Superior temporal gyrus (tissue), 1 donor: Measurements from ENCODE around the gene L3MBTL4.
A peak's percentile ranks its signal among the peaks of the same experiment; 100 is the strongest.
"Not testable (repeated sequence)": the region's sequence is repeated elsewhere in the genome, so short reads cannot be mapped to it uniquely, and the experiment has no call there.

Source experiments
- DNase-seq: peaks from one replicate; pipeline ENCODE4 v3.0.0-alpha.2; 2016; ENCODE audit errors: extremely low spot score

Gene L3MBTL4

DNA sequence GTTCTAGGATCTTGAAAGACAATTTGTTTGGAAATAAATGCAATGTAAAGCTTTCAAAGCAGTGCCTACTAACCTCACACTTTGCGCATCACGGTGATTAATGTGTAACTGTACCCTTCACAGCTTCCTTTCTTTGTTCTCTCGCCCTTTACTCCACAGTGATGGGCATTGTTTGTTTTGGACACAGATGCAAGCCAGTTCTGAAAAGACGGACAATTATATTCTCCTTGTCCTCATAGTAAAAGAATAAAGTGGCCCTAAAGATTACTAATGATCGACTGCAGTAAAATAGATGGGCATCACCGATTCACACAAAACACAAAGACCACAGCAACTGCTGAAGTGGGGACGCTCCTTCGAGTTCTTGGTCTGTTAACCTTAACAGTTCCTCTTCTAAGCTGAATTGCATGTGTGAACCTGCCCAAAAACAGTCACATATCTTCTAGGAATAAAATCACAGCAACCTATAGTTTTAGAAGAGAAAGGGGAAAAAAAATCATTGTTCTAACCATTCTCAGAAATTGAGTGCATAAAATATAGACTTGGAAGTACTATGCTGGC is 7.7 kb downstream of the L3MBTL4 start:
- peak; percentile 68 for DNase-seq

DNA sequence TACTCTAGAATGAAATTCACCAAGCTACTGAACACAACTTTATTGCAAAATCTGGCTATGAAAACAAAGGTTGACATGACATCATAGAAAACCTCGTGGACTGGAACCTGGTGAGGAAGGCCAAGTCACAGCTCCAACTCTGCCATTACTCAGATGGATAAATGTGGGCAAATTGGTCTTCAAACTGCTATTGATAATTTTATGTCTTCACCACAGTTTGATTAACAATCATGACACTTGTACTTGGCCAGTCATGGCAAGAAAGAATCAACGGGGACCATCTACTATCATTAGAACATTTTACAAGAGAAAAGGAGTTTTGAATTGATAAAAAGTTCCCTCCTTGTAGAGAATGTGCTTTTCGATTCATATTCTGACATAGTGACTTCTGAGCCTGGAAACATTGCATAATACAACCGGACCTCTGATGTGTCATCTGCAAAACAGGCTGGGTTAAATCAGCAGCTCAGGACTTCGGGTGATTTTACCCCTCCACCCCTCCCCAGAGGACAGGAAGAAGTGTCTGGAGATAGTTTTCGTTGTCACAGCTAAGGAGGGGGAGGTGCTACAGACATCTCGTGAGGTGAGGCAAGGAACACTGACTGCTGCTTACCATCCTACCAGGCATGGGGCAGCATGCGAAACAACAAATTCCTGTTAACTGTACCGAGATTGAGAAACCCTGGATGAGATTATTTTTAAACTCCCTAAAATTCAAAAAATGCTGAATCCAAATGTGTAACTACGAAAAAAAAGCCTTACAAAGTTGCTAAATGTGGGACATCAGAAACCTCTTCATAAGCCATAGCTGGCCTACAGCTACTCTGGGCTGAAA is 8.4 kb downstream of the L3MBTL4 start:
- DNase-seq = no peak

DNA sequence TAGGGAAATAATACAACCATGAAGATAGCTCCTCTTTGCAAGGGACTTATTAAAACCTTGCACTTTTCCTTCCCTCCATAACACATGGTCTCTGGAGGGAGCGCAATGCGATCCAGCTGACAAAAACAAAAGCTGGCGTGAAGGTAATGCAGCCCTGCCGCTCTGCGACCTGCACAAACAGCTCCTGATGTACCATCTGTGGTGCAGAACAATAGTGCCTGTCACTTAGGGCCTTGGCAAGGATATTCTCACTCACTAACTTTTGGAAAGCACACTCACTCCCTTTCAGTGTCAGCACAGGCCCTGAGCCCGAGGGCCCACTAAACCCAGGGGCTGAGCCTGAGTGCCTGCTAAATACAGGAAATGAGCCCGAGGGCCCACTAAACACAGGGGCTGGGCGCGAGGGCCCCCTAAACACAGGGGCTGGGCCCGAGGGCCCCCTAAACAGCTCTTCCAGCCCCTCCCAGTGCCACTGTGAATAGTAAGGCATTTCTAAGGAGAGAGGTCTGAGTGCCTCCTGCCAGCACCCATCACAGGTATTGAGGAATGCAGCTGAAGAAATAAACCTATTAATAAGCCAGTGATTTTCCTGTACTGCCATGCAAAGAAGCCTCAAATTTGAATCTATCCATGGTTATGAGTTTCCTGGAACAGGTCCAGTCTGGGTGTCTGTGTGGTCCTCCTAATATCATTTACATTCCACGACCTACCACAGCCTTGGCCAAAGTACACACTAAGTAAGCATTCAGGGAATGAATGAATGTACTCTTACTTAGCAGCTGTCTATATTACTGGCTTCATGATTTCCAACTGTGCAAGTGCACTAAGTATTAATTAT is 9.3 kb downstream of the L3MBTL4 start:
- DNase-seq = no peak

DNA sequence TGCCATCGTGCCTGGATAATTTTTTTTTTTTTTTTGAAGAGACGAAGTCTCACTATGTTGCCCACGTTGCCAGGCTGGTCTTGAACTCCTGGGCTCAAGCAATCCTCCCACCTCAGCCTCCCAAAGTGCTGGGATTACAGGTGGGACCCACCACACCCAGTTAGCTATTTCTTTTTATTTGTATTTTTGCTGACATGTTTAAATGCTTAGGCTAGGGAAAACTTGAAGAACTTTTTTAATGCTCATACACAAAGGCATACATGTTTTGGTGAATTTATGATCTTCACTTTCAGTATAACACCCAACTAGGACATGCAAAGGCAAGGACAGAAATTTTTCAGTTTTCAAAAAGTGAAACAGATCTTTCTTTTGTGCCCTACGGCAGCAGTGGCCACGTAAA is 9.9 kb downstream of the L3MBTL4 start:
- no peak for DNase-seq

DNA sequence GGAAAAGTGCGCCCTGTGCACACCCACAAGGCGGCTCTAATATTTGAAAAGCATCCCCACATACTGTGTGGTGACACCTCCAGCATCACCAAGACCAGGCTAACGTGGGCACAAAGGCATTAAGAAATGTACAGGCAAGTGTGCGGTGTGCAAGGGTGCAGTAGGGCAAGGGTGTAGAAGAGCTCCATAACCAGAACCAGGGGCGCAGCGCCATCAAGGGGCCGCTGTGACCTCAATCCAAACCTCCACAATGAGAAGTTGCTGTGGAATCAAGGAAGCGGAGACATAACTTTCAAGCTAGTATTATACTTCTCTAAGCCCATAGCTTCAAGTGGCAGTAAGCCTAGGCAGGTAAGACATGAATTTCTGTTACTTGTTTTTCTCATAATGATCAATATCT is 13.0 kb downstream of the L3MBTL4 start:
- no peak for DNase-seq

DNA sequence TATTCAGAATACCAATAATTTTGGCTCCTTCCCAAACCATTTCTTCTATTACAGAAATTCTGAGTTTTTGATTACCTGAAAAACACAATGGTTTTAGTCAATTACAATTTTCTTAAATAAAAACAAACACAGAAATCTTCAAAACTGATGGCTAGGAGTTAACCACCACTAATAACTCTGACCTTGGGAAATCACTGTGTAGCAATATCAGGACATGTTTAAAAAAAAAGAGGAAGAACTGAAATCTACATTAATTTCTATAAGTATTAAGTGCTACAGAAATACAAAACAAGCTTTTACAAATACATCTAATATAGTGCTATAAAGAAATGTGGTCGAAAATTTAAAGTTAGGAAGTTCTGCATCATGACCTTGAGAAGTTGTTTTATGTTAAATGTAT is 14.9 kb downstream of the L3MBTL4 start:
- DNase-seq = no peak

DNA sequence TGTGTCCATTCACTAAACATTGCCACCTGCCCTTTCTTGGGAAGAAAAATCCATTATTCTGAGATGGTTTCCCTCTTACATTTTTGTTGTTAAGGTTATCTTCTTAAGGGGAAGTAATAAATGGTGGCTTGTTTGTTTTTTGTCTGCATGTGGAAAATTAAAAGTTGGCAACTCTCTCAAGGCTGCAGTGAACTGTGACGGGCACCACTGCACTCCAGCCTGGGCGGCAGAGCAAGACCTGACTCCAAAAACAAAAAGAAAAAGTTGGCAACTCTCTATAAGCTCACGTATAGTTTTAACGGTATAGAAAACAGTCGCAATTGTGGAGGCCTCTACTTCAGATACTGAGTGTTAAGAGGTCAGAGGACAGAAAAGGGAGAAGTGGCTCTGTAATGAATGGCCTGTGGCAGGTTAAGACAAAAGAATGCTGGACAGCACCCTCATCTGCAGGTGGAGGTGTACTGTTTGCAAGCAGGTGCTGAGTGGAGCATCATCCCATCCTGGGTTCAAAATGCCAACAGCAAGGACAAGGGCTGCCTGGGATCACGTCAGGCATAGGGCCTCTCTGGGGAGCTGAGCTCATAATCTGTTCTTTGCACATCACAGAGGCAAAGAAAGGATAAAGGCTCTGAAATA is 16.7 kb downstream of the L3MBTL4 start:
- no peak for DNase-seq

DNA sequence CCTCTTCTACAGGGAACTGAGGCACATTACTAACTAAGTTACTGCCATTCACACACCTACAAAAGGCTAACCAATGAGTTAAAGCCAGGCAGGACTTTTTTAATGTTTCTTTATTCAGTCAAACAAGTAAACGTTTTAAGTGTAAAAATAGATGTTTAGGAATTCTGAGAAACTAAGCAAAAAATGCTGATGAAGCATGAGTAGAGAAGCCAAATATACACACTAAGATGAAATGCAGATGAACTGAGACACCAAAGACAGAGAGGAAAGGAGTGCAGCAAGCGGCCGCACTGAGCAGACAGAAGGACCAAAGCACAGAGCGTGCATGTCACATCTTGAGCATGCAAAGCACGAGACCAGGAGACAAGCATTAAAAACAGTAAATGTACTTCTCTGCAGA is 17.9 kb downstream of the L3MBTL4 start:
- DNase-seq = no peak

DNA sequence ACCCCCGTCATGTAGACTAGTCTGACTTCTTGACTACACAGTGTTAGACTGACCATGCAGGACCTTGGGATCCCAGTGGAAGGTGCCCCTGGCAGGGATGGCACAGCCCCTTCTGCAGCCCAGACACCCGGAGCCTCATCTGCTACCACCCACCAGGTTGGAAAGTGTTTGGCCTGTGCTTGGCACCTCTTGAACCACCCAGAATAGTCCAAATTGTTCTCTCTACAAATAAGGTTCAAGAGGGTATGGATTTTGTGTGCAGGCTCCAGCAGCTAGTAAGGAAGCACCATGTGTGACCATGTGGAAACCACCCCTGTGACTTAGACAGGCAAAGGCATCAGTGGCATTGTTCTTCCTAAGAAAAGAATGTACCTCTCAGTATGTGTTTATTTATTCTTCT is 18.4 kb downstream of the L3MBTL4 start:
- no peak for DNase-seq

DNA sequence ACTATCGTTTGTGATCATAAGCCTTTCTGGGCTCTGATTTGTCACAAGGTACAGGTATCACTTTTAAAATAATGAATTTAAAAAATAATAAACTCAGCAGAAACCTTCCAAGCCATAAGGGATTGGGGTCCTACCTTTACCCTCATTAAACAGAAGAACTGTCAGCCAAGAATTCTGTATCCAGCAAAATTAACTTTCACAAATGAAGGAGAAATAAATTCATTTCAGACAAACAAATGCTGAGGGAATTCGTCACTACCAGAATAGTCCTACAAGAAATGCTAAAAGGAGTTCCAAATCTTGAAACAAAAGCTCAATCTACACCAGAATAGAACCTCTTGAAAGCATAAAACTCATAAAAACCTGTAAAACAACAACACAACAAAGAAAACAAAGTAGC is 25.7 kb downstream of the L3MBTL4 start:
- no peak for DNase-seq

DNA sequence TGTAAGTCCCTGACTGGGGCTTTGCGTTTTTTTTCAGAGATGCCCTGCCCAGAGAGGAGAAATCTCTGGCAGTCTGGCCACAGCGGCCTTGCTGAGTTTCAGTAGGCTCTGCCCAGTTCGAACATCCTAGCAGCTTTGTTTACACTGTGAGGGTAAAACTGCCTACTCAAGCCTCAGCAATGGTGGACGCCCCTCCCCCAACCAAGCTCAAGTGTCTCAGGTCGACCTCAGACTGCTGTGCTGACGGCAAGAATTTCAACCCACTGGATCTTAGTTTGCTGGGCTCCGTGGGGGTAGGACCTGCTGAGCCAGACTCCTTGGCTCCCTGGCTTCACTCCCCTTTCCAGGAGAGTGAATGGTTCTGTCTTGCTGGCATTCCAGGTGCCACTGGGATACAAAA is 31.7 kb downstream of the L3MBTL4 start:
- DNase-seq = no peak

DNA sequence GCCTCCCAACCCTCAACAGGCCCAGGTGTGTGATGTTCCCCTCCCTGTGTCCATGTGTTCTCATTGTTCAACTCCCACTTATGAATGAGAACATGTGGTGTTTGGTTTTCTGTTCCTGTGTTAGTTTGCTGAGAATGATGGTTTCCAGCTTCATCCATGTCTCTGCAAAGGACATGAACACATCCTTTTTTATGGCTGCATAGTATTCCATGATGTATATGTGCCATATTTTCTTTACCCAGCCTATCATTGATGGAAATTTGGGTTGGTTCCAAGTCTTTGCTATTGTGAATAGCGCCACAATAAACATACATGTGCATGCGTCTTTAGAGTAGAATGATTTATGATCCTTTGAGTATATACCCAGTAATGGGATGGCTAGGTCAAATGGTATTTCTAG is 37.2 kb downstream of the L3MBTL4 start:
- not testable (repeated sequence) for DNase-seq

DNA sequence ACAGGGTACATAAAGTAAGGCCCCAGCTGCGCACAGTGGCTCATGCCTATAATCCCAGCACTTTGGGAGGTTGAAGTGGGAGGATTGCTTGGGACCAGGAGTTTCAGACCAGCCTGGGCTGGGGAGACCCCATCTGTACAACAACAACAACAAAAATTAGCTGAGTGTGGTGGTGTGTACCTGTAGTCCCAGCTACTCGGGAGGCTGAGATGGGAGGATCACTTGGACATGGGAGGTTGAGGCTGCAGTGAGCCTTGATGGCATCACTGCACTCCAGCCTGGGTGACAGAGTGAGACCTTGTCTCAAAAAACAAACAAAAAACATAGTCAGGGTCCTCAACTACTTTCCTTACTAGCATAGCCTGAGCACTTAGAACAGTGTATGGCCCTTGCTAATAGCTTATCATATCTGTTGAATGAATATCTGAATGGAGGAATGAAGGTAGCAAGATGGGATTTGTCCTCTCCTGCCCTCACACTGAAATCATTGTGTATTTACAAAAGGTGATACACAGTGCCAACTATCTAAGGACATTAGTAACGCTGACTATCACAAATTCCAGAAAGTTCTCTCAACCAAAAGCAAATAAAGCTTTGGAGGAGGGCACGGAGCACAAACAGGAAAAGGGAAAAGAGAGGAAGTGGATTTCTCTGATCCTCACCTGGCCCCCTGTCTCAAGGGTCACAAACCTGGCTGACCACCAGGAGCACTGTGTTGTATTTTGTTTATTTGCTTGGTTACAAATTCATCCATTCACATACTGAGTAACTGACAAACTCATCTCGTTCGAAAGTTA is 38.1 kb downstream of the L3MBTL4 start:
- no peak for DNase-seq

DNA sequence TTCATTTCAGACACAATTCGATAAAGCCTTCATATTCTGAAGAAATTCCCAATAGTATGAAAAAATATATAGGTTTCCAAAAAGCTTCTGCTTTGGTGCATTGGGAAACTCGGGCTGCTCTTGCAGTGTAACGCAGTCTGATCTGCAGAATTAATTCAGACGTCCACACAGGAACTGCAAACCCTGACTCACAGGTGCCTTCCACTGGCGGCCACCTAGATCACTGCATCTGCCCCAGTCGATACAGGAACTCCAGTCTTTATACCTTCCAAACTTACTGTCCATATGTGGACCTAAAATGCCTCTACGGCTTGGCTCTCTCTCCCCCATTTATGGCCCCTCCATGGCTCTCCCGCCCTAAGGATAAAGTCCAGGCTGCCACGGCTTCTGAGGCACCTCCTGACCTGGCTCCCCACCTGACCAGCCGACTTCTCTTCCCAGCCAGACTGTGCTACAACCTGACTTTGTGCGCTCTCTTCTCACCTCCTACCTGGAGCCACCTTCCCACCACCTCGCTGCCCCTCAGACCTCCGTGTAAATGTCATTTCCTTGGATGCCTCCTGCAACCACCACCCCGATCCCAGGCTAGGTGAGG is 39.7 kb downstream of the L3MBTL4 start:
- DNase-seq = no peak

DNA sequence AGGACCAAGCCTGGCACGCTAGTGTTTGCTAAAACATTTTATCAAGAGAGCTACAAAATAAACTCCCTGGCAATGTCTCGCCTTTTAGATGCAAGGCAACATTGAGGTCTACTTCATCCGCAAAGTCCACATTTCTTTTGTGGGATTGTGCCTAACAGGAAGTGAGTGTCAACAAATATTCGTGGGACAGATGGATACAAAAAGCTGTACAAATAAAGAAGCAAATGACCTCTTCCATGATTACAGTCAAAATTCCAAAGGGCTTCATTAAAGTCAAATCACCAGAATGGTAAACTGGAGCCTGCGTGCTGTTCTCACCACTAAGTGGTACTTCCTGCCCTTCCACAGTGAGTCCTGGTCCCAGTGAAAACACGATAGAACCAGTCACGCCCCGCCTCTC is 40.4 kb downstream of the L3MBTL4 start:
- no peak for DNase-seq

DNA sequence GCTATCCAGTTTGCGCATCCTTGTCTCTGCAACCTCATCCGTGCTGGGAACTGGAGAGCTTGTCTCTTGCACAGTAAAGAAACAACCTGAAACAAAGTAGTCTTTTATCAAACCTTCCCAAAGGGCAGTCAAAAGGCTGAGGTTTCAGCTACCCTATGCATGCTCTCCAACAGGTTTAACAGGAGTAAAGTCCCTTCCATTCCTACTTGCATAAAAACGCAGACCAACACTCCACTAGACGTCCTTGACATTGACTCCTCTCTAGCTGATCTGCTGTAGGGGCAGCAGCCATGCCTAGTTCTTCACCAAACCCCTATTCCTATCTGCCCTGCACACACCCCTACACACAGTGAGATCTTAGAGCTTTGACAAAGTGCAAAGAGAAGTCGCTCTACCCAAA is 41.5 kb downstream of the L3MBTL4 start:
- DNase-seq = no peak

DNA sequence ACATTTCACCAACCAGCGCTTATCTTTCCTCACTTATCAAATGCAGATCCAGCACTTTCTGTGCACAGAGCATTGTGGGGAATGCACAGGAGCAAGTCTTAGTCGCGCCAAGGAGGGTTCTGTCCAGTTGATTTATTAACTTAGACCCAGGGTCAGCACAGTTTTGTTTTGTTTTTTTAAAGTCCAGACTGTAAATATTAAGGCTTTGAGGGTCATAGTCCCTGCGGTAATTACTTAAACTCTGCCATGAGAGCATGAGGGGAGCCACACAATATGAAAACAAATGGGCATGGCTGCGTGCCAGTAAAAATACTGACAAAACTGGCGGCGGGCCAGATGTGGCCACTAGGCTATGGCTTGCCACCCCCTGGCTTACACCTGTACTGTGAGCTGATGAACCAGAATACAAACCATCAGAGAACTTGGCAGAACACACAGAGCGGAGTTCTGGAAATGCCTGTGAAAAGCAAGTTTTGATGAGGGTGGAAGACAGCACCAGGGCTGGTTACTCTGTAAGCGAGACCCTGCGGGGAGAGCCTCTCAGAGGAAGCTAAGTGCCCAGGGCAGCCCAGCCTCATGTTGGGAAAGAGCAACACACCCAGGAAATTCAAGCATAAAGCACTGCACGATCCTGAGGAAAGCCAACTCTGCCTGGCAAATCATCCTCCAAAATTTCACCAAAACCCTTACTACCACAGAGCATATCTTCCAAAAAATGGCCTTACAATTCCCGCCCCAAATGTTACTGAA is 43.6 kb downstream of the L3MBTL4 start:
- no peak for DNase-seq

DNA sequence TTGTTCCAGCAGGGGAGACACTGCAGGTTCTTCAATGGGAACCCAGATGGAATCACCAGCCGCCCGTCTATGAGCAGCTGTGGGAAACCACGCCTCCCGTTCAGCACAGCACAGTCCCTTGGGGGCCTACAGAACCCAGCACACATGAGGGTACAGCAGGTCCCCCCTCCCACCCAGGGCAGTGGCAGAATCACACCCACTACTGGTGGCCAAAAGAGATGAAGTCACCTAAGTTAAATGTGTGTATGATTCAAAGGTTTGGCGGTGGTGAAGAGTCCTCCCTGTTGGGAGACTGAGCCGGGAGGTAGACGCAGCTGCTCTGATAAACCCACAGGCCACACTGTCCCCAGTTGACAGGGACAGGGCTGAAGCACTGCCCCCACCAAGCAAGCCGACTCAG is 44.3 kb downstream of the L3MBTL4 start:
- DNase-seq = no peak

DNA sequence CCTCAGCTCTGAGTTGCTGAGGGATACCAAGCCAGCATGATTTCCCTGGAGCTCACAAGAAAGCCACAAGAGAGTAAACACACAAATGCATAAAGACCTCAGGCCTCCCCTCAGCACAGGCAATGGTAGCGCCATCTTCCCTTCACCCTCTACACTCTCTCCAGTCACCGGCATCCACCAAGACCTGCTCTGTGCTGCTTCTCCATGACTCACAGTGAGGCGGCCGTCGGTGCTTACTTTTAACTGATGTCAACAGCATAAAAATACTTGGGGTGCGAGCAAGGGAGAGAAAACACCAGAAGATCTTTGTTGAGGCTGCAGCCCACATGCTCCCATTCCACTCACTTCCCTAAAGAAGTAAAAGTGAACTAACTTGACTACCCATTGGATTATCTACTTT is 46.7 kb downstream of the L3MBTL4 start:
- DNase-seq = no peak

DNA sequence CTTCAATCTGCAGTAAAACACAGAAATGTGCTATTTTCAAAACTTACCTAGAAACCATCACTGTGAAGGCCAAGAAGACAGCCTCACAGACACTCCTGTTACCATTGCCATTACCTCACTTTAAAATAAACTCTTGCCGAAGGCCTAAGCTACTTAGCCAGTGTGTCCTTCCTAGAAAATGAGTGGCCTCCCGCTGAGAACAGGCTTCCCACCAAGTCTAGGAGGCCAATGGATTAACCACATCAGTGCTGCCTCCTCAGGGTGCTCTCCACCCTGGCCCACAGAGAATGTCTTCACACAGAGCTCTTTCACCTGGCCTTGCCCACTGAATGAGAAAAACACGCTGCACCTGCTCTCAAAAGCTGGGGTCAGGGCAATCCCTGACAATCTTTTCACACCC is 47.5 kb downstream of the L3MBTL4 start:
- DNase-seq = no peak
